HepG2 (cell line): ENCODE measurements around the gene OXLD1. TPM values are rescaled to one million over a fixed set of nuclear protein-coding genes. Genes with fewer than 3 reads are reported as not detected.

Experiments used
- AGO1 ChIP-seq: fragments of 200-400 bp; formaldehyde crosslinking; IDR thresholded peaks from 2 replicates; pipeline ENCODE4 v1.6.1; 2017; ENCODE audit warnings: mild to moderate bottlenecking, low read depth, low read length, moderate library complexity; ENCODE audit not compliant: poor library complexity, severe bottlenecking
- AHR ChIP-seq: IDR thresholded peaks from 2 replicates; pipeline ENCODE4 v1.6.1; 2018; ENCODE audit warnings: missing genetic modification reagents, missing compliant biosample characterization
- ARNT ChIP-seq: fragments of 450-650 bp; IDR thresholded peaks from 2 replicates; pipeline ENCODE4 v1.6.1; 2017
- ESRRA ChIP-seq: sonication (generic); formaldehyde crosslinking; IDR thresholded peaks from 2 replicates; pipeline ENCODE4 v1.5.1; 2020; ENCODE audit warnings: mild to moderate bottlenecking, low read depth, missing genetic modification reagents
- MEF2D ChIP-seq: sonication (generic); formaldehyde crosslinking; IDR thresholded peaks from 2 replicates; pipeline ENCODE4 v1.5.1; 2020; ENCODE audit warnings: mild to moderate bottlenecking, missing genetic modification reagents
- MEIS1 ChIP-seq: sonication (generic); formaldehyde crosslinking; IDR thresholded peaks from 2 replicates; pipeline ENCODE4 v1.9.0; 2021; ENCODE audit warnings: mild to moderate bottlenecking, missing genetic modification reagents, moderate library complexity, borderline replicate concordance
- NONO ChIP-seq, 2 experiments: fragments of 450-650 bp in 1 of 2; sonication (generic) in 1 of 2; formaldehyde crosslinking in 1 of 2; IDR thresholded peaks in 1 of 2; conservative IDR thresholded peaks in 1 of 2; 2 replicates each; pipeline versions ENCODE4 v1.6.1 to v1.8.0; 2017 to 2022; ENCODE audit warnings: mild to moderate bottlenecking in 1 of 2, missing genetic modification reagents in 1 of 2, moderate library complexity in 1 of 2
- PAX8 ChIP-seq: sonication (generic); formaldehyde crosslinking; IDR thresholded peaks from 2 replicates; pipeline ENCODE4 v1.8.0; 2022; ENCODE audit warnings: mild to moderate bottlenecking, missing genetic modification reagents, borderline replicate concordance
- PRMT3 ChIP-seq: sonication (generic); formaldehyde crosslinking; IDR thresholded peaks from 2 replicates; pipeline ENCODE4 v1.8.1; 2022; ENCODE audit warnings: low read depth, mild to moderate bottlenecking, moderate library complexity, missing genetic modification reagents, borderline replicate concordance
- RBAK ChIP-seq: sonication (generic); formaldehyde crosslinking; IDR thresholded peaks from 2 replicates; pipeline ENCODE4 v1.5.1; 2020; ENCODE audit warnings: mild to moderate bottlenecking, missing genetic modification reagents
- ZFP90 ChIP-seq: sonication (generic); formaldehyde crosslinking; IDR thresholded peaks from 2 replicates; pipeline ENCODE4 v1.8.0; 2022; ENCODE audit warnings: missing genetic modification reagents, mild to moderate bottlenecking, inconsistent platforms, borderline replicate concordance
- ZNF12 ChIP-seq: sonication (generic); formaldehyde crosslinking; IDR thresholded peaks from 2 replicates; pipeline ENCODE4 v1.5.0; 2020; ENCODE audit warnings: missing genetic modification reagents
- ZNF17 ChIP-seq: sonication (generic); formaldehyde crosslinking; IDR thresholded peaks from 2 replicates; pipeline ENCODE4 v1.5.0; 2020; ENCODE audit warnings: mild to moderate bottlenecking, missing genetic modification reagents
- ZNF281 ChIP-seq: sonication (generic); formaldehyde crosslinking; IDR thresholded peaks from 2 replicates; pipeline ENCODE4 v1.4.0; 2020; ENCODE audit warnings: missing genetic modification reagents, borderline replicate concordance
- ZNF432 ChIP-seq: sonication (generic); formaldehyde crosslinking; IDR thresholded peaks from 2 replicates; pipeline ENCODE4 v1.5.0; 2020; ENCODE audit warnings: missing genetic modification reagents, mild to moderate bottlenecking, borderline replicate concordance
- ZNF460 ChIP-seq: sonication (generic); formaldehyde crosslinking; IDR thresholded peaks from 2 replicates; pipeline ENCODE4 v1.5.1; 2020; ENCODE audit warnings: missing genetic modification reagents, mild to moderate bottlenecking, borderline replicate concordance
- ZNF646 ChIP-seq: sonication (generic); formaldehyde crosslinking; IDR thresholded peaks from 2 replicates; pipeline ENCODE4 v1.9.0; 2021; ENCODE audit warnings: mild to moderate bottlenecking, missing genetic modification reagents
- ZNF674 ChIP-seq: sonication (generic); formaldehyde crosslinking; IDR thresholded peaks from 2 replicates; pipeline ENCODE4 v1.5.0; 2020; ENCODE audit warnings: low read depth, mild to moderate bottlenecking, missing genetic modification reagents
- ZNF709 ChIP-seq: sonication (generic); formaldehyde crosslinking; IDR thresholded peaks from 2 replicates; pipeline ENCODE4 v1.5.0; 2020; ENCODE audit warnings: mild to moderate bottlenecking, missing genetic modification reagents
- ZNF777 ChIP-seq: sonication (generic); formaldehyde crosslinking; IDR thresholded peaks from 2 replicates; pipeline ENCODE4 v1.4.0; 2020; ENCODE audit warnings: missing genetic modification reagents
- polyA plus RNA-seq, 8 experiments: library from polyadenylated mRNA; depleted of rRNA in 3 of 8; stranded (reverse) in 7 of 8; unstranded in 1 of 8; fragments of >200 nt; fragmentation: Illumina TruSeq in 4 of 8; extraction: Trizol in 4 of 8; gene quantifications; 2 replicates each; pipeline versions ENCODE4 v1.2.1 to v1.2.3, GENCODE V29; 2011 to 2016; ENCODE audit warnings: low read depth in 4 of 8, missing spikeins in 1 of 8, mixed read lengths in 1 of 8; ENCODE audit not compliant: insufficient read depth in 1 of 8
- total RNA-seq, 5 experiments: library from RNA; depleted of rRNA; stranded (reverse); fragments of >200 nt; fragmentation: Illumina TruSeq; extraction: Trizol; gene quantifications; 2 replicates each; pipeline ENCODE4 v1.2.3, GENCODE V29; 2016; ENCODE audit warnings: low read depth in 1 of 5

The OXLD1 gene
- total and polyA plus RNA-seq, 2 of the 13 experiments (the other 11 are each of a cell fraction or from before 2014, with no cell fraction given): 27.1 to 37.5 TPM

- TF ChIP-seq ZNF460 (CRISPR knock-in tag): no peak
- no peak for TF ChIP-seq PRMT3 (CRISPR knock-in tag)
- no peak; the same call in none of the 2 replicates for TF ChIP-seq ESRRA (CRISPR knock-in tag)
- peak; percentile 78; the same call in 1 of the 2 replicates for TF ChIP-seq ZNF777
- TF ChIP-seq MEIS1 (CRISPR knock-in tag): peak; percentile 68; the same call in 1 of the 2 replicates
- no peak; the same call in 1 of the 2 replicates for TF ChIP-seq AHR (CRISPR knock-in tag)
- no peak for TF ChIP-seq ARNT
- TF ChIP-seq ZNF646 (CRISPR knock-in tag): no peak
- peak; percentile 91 for TF ChIP-seq ZNF709 (CRISPR knock-in tag)
- peak; percentile 88; the same call in 1 of the 2 replicates for TF ChIP-seq ZNF281 (CRISPR knock-in tag)
- TF ChIP-seq AGO1: peak; percentile 84
- no peak for TF ChIP-seq NONO (IDR thresholded peaks at IDR 0.05)
- peak; percentile 98 for TF ChIP-seq NONO (CRISPR knock-in tag; conservative IDR thresholded peaks at IDR 0.05)
- peak; percentile 82; the same call in 1 of the 2 replicates for TF ChIP-seq ZFP90 (CRISPR knock-in tag)
- TF ChIP-seq ZNF674 (CRISPR knock-in tag): no peak
- TF ChIP-seq ZNF432 (CRISPR knock-in tag): no peak
- TF ChIP-seq MEF2D (CRISPR knock-in tag): peak; percentile 85
- TF ChIP-seq PAX8 (CRISPR knock-in tag): peak; percentile 99
- TF ChIP-seq ZNF12: no peak
- TF ChIP-seq RBAK (CRISPR knock-in tag): no peak; the same call in 1 of the 2 replicates
- no peak for TF ChIP-seq ZNF17 (CRISPR knock-in tag)
Observed at GRCh38 chr17:81713556-81714411, 47.4 kb upstream of the OXLD1 start (continued).
